ENCODE measurements around the gene FAM9C.
"Not testable (repeated sequence)": the region's sequence is repeated elsewhere in the genome, so short reads cannot be mapped to it uniquely, and the experiment has no call there.

Gene FAM9C

GRCh38 chrX:13088156-13088487, 43.7 kb upstream of the FAM9C start:
- in situ Hi-C loops (cut with MboI; ENCODE audit: low pct_unique_long_range_greater_than_20kb, low sequenced_read_pairs, unreplicated experiment) = loop anchor here (10.0 kb wide), 2 partner anchors 83 to 133 kb away; no protein-coding TSS in a partner anchor
- DNase-seq (ENCODE audit: low spot score) = no peak

GRCh38 chrX:13087322-13088155, 43.1 kb upstream of the FAM9C start:
- peak; percentile 70 for DNase-seq (ENCODE audit: low spot score)
- in situ Hi-C loops (cut with MboI; ENCODE audit: low pct_unique_long_range_greater_than_20kb, low sequenced_read_pairs, unreplicated experiment) = loop anchor here (10.0 kb wide), 2 partner anchors 83 to 133 kb away; no protein-coding TSS in a partner anchor
- TF ChIP-seq CTCF (IDR thresholded peaks at IDR 0.05; ENCODE audit: extremely low read depth, insufficient read depth, missing control alignments) = no peak

More at GRCh38 chrX:13088156-13088487, 43.7 kb upstream of the FAM9C start:
- TF ChIP-seq CTCF (IDR thresholded peaks at IDR 0.05; ENCODE audit: extremely low read depth, insufficient read depth, missing control alignments) = no peak

- not testable (repeated sequence) for DNase-seq (ENCODE audit: low spot score)
- in situ Hi-C loops (cut with MboI; ENCODE audit: low pct_unique_long_range_greater_than_20kb, low sequenced_read_pairs, unreplicated experiment) = loop anchor here (10.0 kb wide), 2 partner anchors 82 to 132 kb away; no protein-coding TSS in a partner anchor
Measured at GRCh38 chrX:13086793-13087321, 42.4 kb upstream of the FAM9C start.

GRCh38 chrX:13086076-13086475, 41.7 kb upstream of the FAM9C start:
- TF ChIP-seq CTCF (IDR thresholded peaks at IDR 0.05; ENCODE audit: extremely low read depth, insufficient read depth, missing control alignments) = no peak
- in situ Hi-C loops (cut with MboI; ENCODE audit: low pct_unique_long_range_greater_than_20kb, low sequenced_read_pairs, unreplicated experiment) = loop anchor here (10.0 kb wide), 2 partner anchors 81 to 131 kb away; no protein-coding TSS in a partner anchor
- DNase-seq (ENCODE audit: low spot score) = no peak

GRCh38 chrX:13085526-13085925, 41.1 kb upstream of the FAM9C start:
- no peak for TF ChIP-seq CTCF (IDR thresholded peaks at IDR 0.05; ENCODE audit: extremely low read depth, insufficient read depth, missing control alignments)
- in situ Hi-C loops (cut with MboI; ENCODE audit: low pct_unique_long_range_greater_than_20kb, low sequenced_read_pairs, unreplicated experiment) = loop anchor here (10.0 kb wide), 2 partner anchors 81 to 131 kb away; no protein-coding TSS in a partner anchor
- no peak for DNase-seq (ENCODE audit: low spot score)

- no peak for DNase-seq (ENCODE audit: low spot score)
- in situ Hi-C loops (cut with MboI; ENCODE audit: low pct_unique_long_range_greater_than_20kb, low sequenced_read_pairs, unreplicated experiment) = loop anchor here (10.0 kb wide), 2 partner anchors 80 to 130 kb away; no protein-coding TSS in a partner anchor
- no peak for TF ChIP-seq CTCF (IDR thresholded peaks at IDR 0.05; ENCODE audit: extremely low read depth, insufficient read depth, missing control alignments)
Measured at GRCh38 chrX:13084611-13085010, 40.2 kb upstream of the FAM9C start.

- in situ Hi-C loops (cut with MboI; ENCODE audit: low pct_unique_long_range_greater_than_20kb, low sequenced_read_pairs, unreplicated experiment) = loop anchor here (10.0 kb wide), 2 partner anchors 79 to 129 kb away; no protein-coding TSS in a partner anchor
- not testable (repeated sequence) for DNase-seq (ENCODE audit: low spot score)
Measured at GRCh38 chrX:13083755-13084326, 39.4 kb upstream of the FAM9C start.

All from GM13977 (cell line).